ENCODE measurements around the gene RHOT2. TPM values are rescaled to one million over a fixed set of nuclear protein-coding genes. Genes with fewer than 3 reads are reported as not detected.

Gene RHOT2
- total RNA-seq, 4 donors from 2014 or later = 50.2 to 64.0 (median 55.0) TPM

DNA sequence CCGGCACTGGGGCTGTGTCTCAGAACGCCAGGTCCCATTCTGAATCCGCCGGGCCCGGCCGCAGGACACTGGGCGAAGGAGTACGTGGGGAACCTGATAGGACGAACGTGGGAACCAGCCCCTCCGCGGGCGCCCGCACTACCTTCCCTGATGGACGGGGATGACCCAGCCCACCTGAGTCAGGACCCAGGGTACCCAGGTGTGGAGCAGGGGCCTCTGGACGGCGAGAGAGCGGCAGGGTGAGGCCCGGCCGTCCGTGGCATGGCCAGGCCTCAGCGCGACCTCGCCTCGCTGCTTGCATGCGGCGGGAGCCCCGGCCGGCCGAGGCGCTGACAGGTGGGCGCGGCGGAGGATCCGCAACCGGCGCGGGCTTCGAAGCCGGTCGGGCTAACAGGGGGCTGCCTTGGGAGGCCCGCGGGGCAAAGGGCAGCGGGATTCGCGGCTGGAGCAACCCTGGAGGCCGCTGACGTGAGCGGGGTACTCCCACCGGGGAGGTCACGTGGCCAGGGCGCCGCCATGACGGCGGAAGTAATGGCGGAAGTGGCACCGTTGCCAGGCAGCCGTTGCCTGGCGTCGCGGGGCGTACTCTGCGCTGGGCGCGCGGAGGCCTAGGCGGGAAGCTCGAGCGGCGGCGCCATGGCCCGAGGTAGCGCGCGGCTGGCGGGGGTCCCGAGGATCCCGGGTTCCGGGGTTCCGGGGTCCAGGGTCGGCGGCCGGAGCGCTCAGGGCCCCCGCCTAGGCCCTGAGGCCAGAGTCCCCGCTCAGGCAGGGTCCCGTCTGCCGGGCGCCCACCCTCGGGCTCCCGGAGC, 18.9 kb upstream of the RHOT2 start, which contains the start of gene WDR90:
Gene WDR90, plus strand, starts transcription at position 585 of the 809 bp plus-strand sequence. Its CDS starts 52 bp downstream, at position 637.
- peak; percentile 47 to 62 for TF ChIP-seq POLR2A (IDR thresholded peaks at IDR 0.05)
- TF ChIP-seq POLR2AphosphoS5 (IDR thresholded peaks at IDR 0.05) = peak; percentile 69
- TF ChIP-seq EP300 (IDR thresholded peaks at IDR 0.05) = no peak
- no peak for TF ChIP-seq CTCF (IDR thresholded peaks at IDR 0.05)
- WGBS, 2 donors (ENCODE audit: low coverage in 1 of 2) = 20% methylated on average over 1 of the region's 91 CpGs; no CpG with 5 or more reads in 1 of the 2 donors
- peaks cover 0 to 68% (median 28%) of the 10 kb centered on the region in 3 donors for H3K4me1 ChIP-seq

GRCh38 chr16:649631-650030, 18.3 kb upstream of the RHOT2 start:
- H3K36me3 ChIP-seq = peaks cover 0 to 34% of the 10 kb centered on the region in 2 donors
- peak overlapping the region; percentile 90 to 92 for H3K4me3 ChIP-seq
- H3K27me3 ChIP-seq = no peaks in the 10 kb centered on the region
- no peaks in the 10 kb centered on the region for H3K9me3 ChIP-seq
- H3K4me1 ChIP-seq = peaks cover 0 to 61% (median 28%) of the 10 kb centered on the region in 3 donors
- TF ChIP-seq CTCF (IDR thresholded peaks at IDR 0.05) = no peak
- no peak for TF ChIP-seq POLR2AphosphoS5 (IDR thresholded peaks at IDR 0.05)
- no peak for TF ChIP-seq POLR2A (IDR thresholded peaks at IDR 0.05)
- TF ChIP-seq EP300 (IDR thresholded peaks at IDR 0.05) = no peak
- ATAC-seq = no peak
- whole genome bisulfite sequencing, 2 donors (ENCODE audit: low coverage in 1 of 2) = no CpG with 5 or more reads among the region's 44 CpGs
- peak overlapping the region in 3 of 4 donors; percentile 87 to 93 (median 89) for H3K27ac ChIP-seq

More for the DNA sequence above, 18.9 kb upstream of the RHOT2 start, which contains the start of gene WDR90:
- peak; percentile 97 for ATAC-seq
- peaks cover 0 to 32% of the 10 kb centered on the region in 2 donors for H3K36me3 ChIP-seq
- no peaks in the 10 kb centered on the region for H3K9me3 ChIP-seq
- H3K27me3 ChIP-seq = no peaks in the 10 kb centered on the region
- H3K4me3 ChIP-seq = peak within 1 kb of the TSS; percentile 90 to 92
- peak within 1 kb of the TSS; percentile 84 to 93 (median 88) for H3K27ac ChIP-seq

- H3K9me3 ChIP-seq = no peaks in the 10 kb centered on the region
Observed at GRCh38 chr16:651844-652243, 16.1 kb upstream of the RHOT2 start.

GRCh38 chr16:652454-653305, 15.3 kb upstream of the RHOT2 start:
- no peak for ATAC-seq
- H3K9me3 ChIP-seq = no peaks in the 10 kb centered on the region
- no peak overlapping the region for H3K4me3 ChIP-seq
- no peaks in the 10 kb centered on the region for H3K27me3 ChIP-seq
- no CpG with 5 or more reads among the region's 28 CpGs for WGBS, 2 donors (ENCODE audit: low coverage in 1 of 2)
- no peak overlapping the region for H3K27ac ChIP-seq
- H3K4me1 ChIP-seq = peaks cover 0 to 31% (median 20%) of the 10 kb centered on the region in 3 donors
- no peak for TF ChIP-seq EP300 (IDR thresholded peaks at IDR 0.05)
- TF ChIP-seq POLR2AphosphoS5 (IDR thresholded peaks at IDR 0.05) = no peak
- no peak for TF ChIP-seq CTCF (IDR thresholded peaks at IDR 0.05)
- no peak for TF ChIP-seq POLR2A (IDR thresholded peaks at IDR 0.05)
- H3K36me3 ChIP-seq = peaks cover 0 to 58% of the 10 kb centered on the region in 2 donors

More at GRCh38 chr16:651844-652243, 16.1 kb upstream of the RHOT2 start:
- WGBS, 2 donors (ENCODE audit: low coverage in 1 of 2) = no CpG with 5 or more reads among the region's 22 CpGs
- peaks cover 0 to 52% of the 10 kb centered on the region in 2 donors for H3K36me3 ChIP-seq
- no peak for ATAC-seq
- H3K27me3 ChIP-seq = no peaks in the 10 kb centered on the region
- no peak overlapping the region for H3K27ac ChIP-seq
- TF ChIP-seq POLR2AphosphoS5 (IDR thresholded peaks at IDR 0.05) = no peak
- TF ChIP-seq POLR2A (IDR thresholded peaks at IDR 0.05) = no peak
- TF ChIP-seq EP300 (IDR thresholded peaks at IDR 0.05) = no peak
- TF ChIP-seq CTCF (IDR thresholded peaks at IDR 0.05) = no peak
- peaks cover 0 to 39% (median 21%) of the 10 kb centered on the region in 3 donors for H3K4me1 ChIP-seq
- no peak overlapping the region for H3K4me3 ChIP-seq
